OCI-LY7 (cell line): ENCODE data around the gene RIN3. TPM values are rescaled to one million over a fixed set of nuclear protein-coding genes. Genes with fewer than 3 reads are reported as not detected.

Experiments used
- BruUV-seq: library from RNA; stranded (reverse); fragments of 400-500 nt; replicated peaks from 2 replicates; lab custom pipeline; 2021; lab: Mats Ljungman, UMichigan
- CTCF ChIA-PET: fragments of 300-600 bp; sonication (Branson Sonifier 250); formaldehyde crosslinking; loops from one replicate; lab custom pipeline; 2022; ENCODE audit warnings: antibody characterized with exemption; ENCODE audit not compliant: unreplicated experiment; lab: Charles Lee
- POLR2A ChIA-PET: fragments of 300-600 bp; sonication (Branson Sonifier 250); formaldehyde crosslinking; loops from one replicate; lab custom pipeline; 2022; ENCODE audit warnings: antibody characterized with exemption; lab: Charles Lee
- DNase-seq: peaks from one replicate; pipeline ENCODE4 v3.0.0-alpha.2; 2015; ENCODE audit warnings: low spot score
- H2AFZ ChIP-seq: fragments of 200-600 bp; sonication (generic), shearing (Covaris generic); 2 replicates; pipeline ENCODE4 v1.6.1; 2014; ENCODE audit warnings: mild to moderate bottlenecking, antibody characterized with exemption, low read length, moderate library complexity
- H3K27ac ChIP-seq: fragments of 200-600 bp; sonication (generic); 2 replicates; pipeline ENCODE4 v1.5.1; 2014; ENCODE audit warnings: mixed run types, low read depth, mild to moderate bottlenecking, moderate library complexity, low read length, inconsistent platforms; ENCODE audit not compliant: poor library complexity, severe bottlenecking
- H3K36me3 ChIP-seq: fragments of 200-600 bp; sonication (generic); 2 replicates; pipeline ENCODE4 v1.6.1; 2014; ENCODE audit warnings: mild to moderate bottlenecking, antibody characterized with exemption, low read length, moderate library complexity, mixed read lengths; ENCODE audit not compliant: insufficient read depth
- H3K4me1 ChIP-seq: fragments of 200-600 bp; sonication (generic); 2 replicates; pipeline ENCODE4 v1.5.1; 2014; ENCODE audit warnings: mild to moderate bottlenecking, low read length; ENCODE audit not compliant: insufficient read depth, poor library complexity, severe bottlenecking
- H3K4me2 ChIP-seq: fragments of 200-600 bp; sonication (generic); 2 replicates; pipeline ENCODE4 v1.6.1; 2014; ENCODE audit warnings: mild to moderate bottlenecking, low read length
- H3K4me3 ChIP-seq: fragments of 200-600 bp; sonication (generic); 2 replicates; pipeline ENCODE4 v1.5.1; 2014; ENCODE audit warnings: mild to moderate bottlenecking, low read depth, low read length; ENCODE audit not compliant: poor library complexity, severe bottlenecking
- H3K79me2 ChIP-seq: fragments of 200-600 bp; sonication (generic); 2 replicates; pipeline ENCODE4 v1.6.1; 2016; ENCODE audit warnings: low read depth, mild to moderate bottlenecking, low read length, moderate library complexity, mixed read lengths; ENCODE audit not compliant: insufficient read depth
- H3K9me2 ChIP-seq: fragments of 200-600 bp; sonication (generic); 2 replicates; pipeline ENCODE4 v1.6.1; 2016; ENCODE audit warnings: mild to moderate bottlenecking, low read length, mixed read lengths; ENCODE audit not compliant: insufficient read depth
- H3K9me3 ChIP-seq: fragments of 200-600 bp; sonication (generic); 2 replicates; pipeline ENCODE4 v1.6.1; 2014; ENCODE audit warnings: mild to moderate bottlenecking, mixed run types, low read length, mixed read lengths
- H4K20me1 ChIP-seq: fragments of 200-600 bp; sonication (generic); 2 replicates; pipeline ENCODE4 v1.6.1; 2014; ENCODE audit warnings: mild to moderate bottlenecking, antibody characterized with exemption, low read length, moderate library complexity, mixed read lengths; ENCODE audit not compliant: insufficient read depth
- EZH2phosphoT487 ChIP-seq: fragments of 200-600 bp; sonication (generic); IDR thresholded peaks from 2 replicates; pipeline ENCODE4 v1.6.1; 2018; ENCODE audit warnings: low read depth, borderline replicate concordance, mild to moderate bottlenecking, mixed run types, antibody characterized with exemption, low read length, moderate library complexity, mixed read lengths
- intact Hi-C: fragments of 100-400 bp; cut with micrococcal nuclease; formaldehyde crosslinking; loops from one replicate; pipeline ENCODE4 v1.10.0; 2022; ENCODE audit not compliant: unreplicated experiment
- total RNA-seq, 2 experiments: library from RNA; depleted of rRNA in 1 of 2; stranded (reverse); fragments of >200 nt in 1 of 2; shearing (Covaris generic) in 1 of 2; gene quantifications; 2 replicates each; pipeline ENCODE4 v1.2.3, GENCODE V29; 2014 to 2022
- TF ChIP-seq, protein P1 (sequence below): fragments of 200-600 bp; sonication (generic); conservative IDR thresholded peaks from 2 replicates; pipeline ENCODE4 v1.5.1; 2014; ENCODE audit warnings: mild to moderate bottlenecking, antibody characterized with exemption, low read length, moderate library complexity, mixed read lengths

Gene RIN3
- total RNA-seq, 2 experiments from 2014 or later = not detected

DNA sequence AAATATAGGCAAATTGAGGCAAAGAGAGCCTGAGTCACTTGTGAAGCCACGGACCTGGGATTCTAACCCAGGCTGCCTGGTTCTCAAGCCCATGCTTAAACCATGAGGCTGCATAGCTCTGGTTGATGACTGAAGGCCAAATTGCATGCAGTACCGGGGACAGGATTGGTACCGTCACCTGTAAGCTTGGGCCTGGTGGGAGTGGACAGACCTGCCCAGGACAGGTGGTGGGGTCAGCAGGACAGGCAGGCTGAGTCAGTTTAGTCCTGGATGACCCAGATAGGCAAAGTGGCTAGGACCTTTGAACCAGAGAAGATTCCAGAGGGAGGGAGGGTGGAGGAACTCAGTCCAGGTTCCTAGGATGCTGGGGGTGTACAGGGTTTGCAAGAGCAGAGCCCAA lies 25.8 kb downstream of the RIN3 start:
- Histone ChIP-seq H3K36me3 (no peaks in the 10 kb centered on the region), H3K27ac (no peak overlapping the region), H3K4me2 (no peak overlapping the region), H4K20me1 (no peaks in the 10 kb centered on the region), H3K79me2 (no peaks in the 10 kb centered on the region), H3K9me3 (no peaks in the 10 kb centered on the region), H3K9me2 (no peaks in the 10 kb centered on the region), H2AFZ (0 out of 2 replicates have a peak overlapping the region, but pooled peaks have one; percentile 87), H3K4me1 (peaks cover 37% of the 10 kb centered on the region), H3K4me3 (no peak overlapping the region)
- intact Hi-C loops = no loop called here
- ChIA-PET CTCF (no interaction called here), POLR2A (interaction anchor here (0.6 kb wide), 1 partner anchor 231 kb away, joined by 5 read pairs; no protein-coding TSS in a partner anchor)
- TF ChIP-seq, protein P1, sequence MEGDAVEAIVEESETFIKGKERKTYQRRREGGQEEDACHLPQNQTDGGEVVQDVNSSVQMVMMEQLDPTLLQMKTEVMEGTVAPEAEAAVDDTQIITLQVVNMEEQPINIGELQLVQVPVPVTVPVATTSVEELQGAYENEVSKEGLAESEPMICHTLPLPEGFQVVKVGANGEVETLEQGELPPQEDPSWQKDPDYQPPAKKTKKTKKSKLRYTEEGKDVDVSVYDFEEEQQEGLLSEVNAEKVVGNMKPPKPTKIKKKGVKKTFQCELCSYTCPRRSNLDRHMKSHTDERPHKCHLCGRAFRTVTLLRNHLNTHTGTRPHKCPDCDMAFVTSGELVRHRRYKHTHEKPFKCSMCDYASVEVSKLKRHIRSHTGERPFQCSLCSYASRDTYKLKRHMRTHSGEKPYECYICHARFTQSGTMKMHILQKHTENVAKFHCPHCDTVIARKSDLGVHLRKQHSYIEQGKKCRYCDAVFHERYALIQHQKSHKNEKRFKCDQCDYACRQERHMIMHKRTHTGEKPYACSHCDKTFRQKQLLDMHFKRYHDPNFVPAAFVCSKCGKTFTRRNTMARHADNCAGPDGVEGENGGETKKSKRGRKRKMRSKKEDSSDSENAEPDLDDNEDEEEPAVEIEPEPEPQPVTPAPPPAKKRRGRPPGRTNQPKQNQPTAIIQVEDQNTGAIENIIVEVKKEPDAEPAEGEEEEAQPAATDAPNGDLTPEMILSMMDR = no peak
- no peak for TF ChIP-seq EZH2phosphoT487
- BruUV-seq = no TSS peak
- no peak for DNase-seq

DNA sequence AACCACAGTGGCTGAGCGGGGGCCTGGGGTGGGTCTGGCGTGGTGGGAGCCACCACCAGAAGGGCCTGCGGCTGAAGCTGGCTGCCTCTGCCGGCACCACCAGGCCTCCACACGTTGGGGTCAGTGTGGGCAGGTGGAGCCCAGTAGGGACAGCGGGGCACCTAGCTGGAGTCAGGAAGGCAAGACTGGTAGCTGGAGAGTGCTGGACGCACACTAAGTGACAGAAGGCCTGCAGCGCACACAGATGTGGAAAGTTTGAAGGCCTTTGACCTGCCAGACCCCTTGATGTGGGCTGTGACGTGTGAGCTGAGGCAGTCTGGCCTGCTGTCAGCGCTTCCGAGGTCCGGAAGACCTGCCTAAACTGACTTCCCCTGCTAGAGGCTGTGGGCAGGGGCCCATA lies 26.3 kb downstream of the RIN3 start:
- POLR2A ChIA-PET = no interaction called here
- Histone ChIP-seq H3K9me3 (no peaks in the 10 kb centered on the region), H2AFZ (peak overlapping the region; percentile 87), H3K36me3 (no peaks in the 10 kb centered on the region), H3K9me2 (no peaks in the 10 kb centered on the region), H4K20me1 (no peaks in the 10 kb centered on the region), H3K4me1 (peaks cover 41% of the 10 kb centered on the region), H3K4me2 (peak overlapping the region; percentile 10; the same call in 1 of the 2 replicates), H3K27ac (no peak overlapping the region), H3K79me2 (no peaks in the 10 kb centered on the region), H3K4me3 (no peak overlapping the region)
- CTCF ChIA-PET = no interaction called here
- intact Hi-C loops = no loop called here
- TF ChIP-seq, protein P1 = no peak
- no peak for TF ChIP-seq EZH2phosphoT487
- DNase-seq = peak; percentile 41
- BruUV-seq = no TSS peak

DNA sequence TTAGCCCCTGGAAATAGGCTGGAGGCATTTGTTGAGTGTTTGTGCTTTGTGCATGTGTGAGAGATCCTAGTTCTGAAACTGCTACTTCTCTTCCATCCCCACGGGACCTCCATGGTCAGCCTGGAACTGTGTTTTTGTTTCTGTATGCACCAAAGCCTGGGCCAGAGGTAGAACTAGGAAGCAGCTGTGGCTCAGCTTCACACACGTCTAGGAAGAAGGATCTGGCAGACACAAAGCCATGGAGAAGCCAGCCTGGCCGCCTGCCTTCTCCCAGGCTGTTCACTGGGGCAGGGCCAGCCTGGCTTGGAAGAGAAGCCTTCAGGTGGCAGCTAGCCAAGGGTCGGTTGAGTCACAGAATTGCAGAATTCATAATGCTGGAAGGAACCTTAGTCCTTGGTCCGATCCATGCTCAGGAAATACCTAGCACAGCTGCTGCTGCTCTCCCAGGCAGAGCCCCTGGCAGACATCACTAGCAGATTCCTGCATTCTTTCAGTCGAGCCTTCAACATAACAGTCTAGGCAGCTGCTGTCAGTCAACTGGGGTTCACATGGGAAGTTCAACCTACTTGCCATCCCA lies 27.0 kb downstream of the RIN3 start:
- no peak for TF ChIP-seq EZH2phosphoT487
- TF ChIP-seq, protein P1 = no peak
- no peaks in the 10 kb centered on the region for H4K20me1 ChIP-seq
- H3K27ac ChIP-seq = no peak overlapping the region
- H3K9me3 ChIP-seq = no peaks in the 10 kb centered on the region
- H2AFZ ChIP-seq = peak overlapping the region; percentile 87
- no TSS peak for BruUV-seq
- H3K4me1 ChIP-seq = peaks cover 39% of the 10 kb centered on the region
- no peaks in the 10 kb centered on the region for H3K9me2 ChIP-seq
- CTCF ChIA-PET = no interaction called here
- H3K36me3 ChIP-seq = no peaks in the 10 kb centered on the region
- H3K4me2 ChIP-seq = no peak overlapping the region
- DNase-seq = no peak
- POLR2A ChIA-PET = no interaction called here
- no peaks in the 10 kb centered on the region for H3K79me2 ChIP-seq
- intact Hi-C loops = no loop called here
- H3K4me3 ChIP-seq = no peak overlapping the region
